Right forelimb (tissue), 1 donor: ENCODE results near the gene HLA-G.
"Not testable (repeated sequence)": the region's sequence is repeated elsewhere in the genome, so short reads cannot be mapped to it uniquely, and the experiment has no call there.

Experiments used
- DNase-seq: peaks from one replicate; pipeline ENCODE4 v3.0.0-alpha.2; 2018

The HLA-G gene

GRCh38 chr6:29875734-29876133 lies 48.1 kb downstream of the HLA-G start:
- not testable (repeated sequence) for DNase-seq
